ENCODE data around the gene SAYSD1.

DNA sequence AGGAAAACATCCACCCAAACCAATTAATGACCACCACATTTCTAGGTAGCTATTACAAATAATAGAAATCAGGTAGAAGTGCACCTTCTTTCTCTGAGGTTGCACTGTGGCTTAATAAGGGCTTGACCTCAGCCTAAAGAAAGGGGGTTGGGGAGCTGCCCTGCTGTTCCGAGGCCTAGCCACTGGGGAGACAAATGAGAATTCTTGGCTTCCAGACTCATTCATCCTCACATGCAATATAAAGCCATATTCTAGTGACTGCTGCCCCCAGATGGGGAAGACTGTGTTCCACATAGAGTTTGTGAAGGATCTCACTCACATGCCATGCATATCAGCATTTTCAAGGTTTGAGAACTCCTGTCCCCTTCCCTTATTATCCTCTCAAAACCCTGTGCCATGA, 22.9 kb downstream of the SAYSD1 start:
- TF ChIP-seq POLR2AphosphoS5 (IDR thresholded peaks at IDR 0.05; ENCODE audit: low read depth, low read length) (no peak), TAF1 (IDR thresholded peaks at IDR 0.05; ENCODE audit: borderline replicate concordance, insufficient read depth, low read length) (no peak)

Data from PFSK-1 (cell line).